HG02798 (cell line): ENCODE data around the gene HSPA12A.

Source experiments
- ATAC-seq: cut with Tn5 transposase; IDR thresholded peaks from one replicate; pipeline ENCODE4 v1.9.1; 2021; ENCODE audit warnings: mild to moderate bottlenecking; ENCODE audit not compliant: unreplicated experiment, poor library complexity

Gene HSPA12A

GRCh38 chr10:116637830-116638229 is 104.5 kb downstream of the HSPA12A start:
- ATAC-seq: no peak

- no peak for ATAC-seq
These were observed 105.4 kb downstream of the HSPA12A start for GRCh38 chr10:116636976-116637375.

- no peak for ATAC-seq
These were observed 106.0 kb downstream of the HSPA12A start for GRCh38 chr10:116636385-116636784.

- ATAC-seq: no peak
These were observed 108.0 kb downstream of the HSPA12A start for GRCh38 chr10:116634126-116634975.

- ATAC-seq: no peak
These were observed 109.2 kb downstream of the HSPA12A start for GRCh38 chr10:116633216-116633600.

- ATAC-seq: no peak
These were observed 109.7 kb downstream of the HSPA12A start for GRCh38 chr10:116632596-116633215.

GRCh38 chr10:116631871-116632295 is 110.5 kb downstream of the HSPA12A start:
- ATAC-seq: no peak

GRCh38 chr10:116630020-116630419 is 112.3 kb downstream of the HSPA12A start:
- no peak for ATAC-seq

GRCh38 chr10:116629340-116629739 is 113.0 kb downstream of the HSPA12A start:
- no peak for ATAC-seq

- no peak for ATAC-seq
These were observed 114.9 kb downstream of the HSPA12A start for GRCh38 chr10:116627386-116627933.

- no peak for ATAC-seq
These were observed 115.6 kb downstream of the HSPA12A start for GRCh38 chr10:116626815-116627214.

- ATAC-seq: no peak
These were observed 116.5 kb downstream of the HSPA12A start for GRCh38 chr10:116625845-116626244.

GRCh38 chr10:116621934-116622655 is 120.3 kb downstream of the HSPA12A start:
- no peak for ATAC-seq

GRCh38 chr10:116621476-116621875 is 120.9 kb downstream of the HSPA12A start:
- ATAC-seq: no peak
